Measurements from ENCODE around the gene PIGX. TPM values are rescaled to one million over a fixed set of nuclear protein-coding genes. Genes with fewer than 3 reads are reported as not detected.
"Not testable (repeated sequence)": the region's sequence is repeated elsewhere in the genome, so short reads cannot be mapped to it uniquely, and the experiment has no call there.

The PIGX gene
- total RNA-seq, 4 donors from 2014 or later: 18.4 to 28.5 (median 23.2) TPM

GRCh38 chr3:196740481-196741248 is 28.5 kb downstream of the PIGX start:
- intact Hi-C loops (cut with DNase I; ENCODE audit: low total_unique reads): no loop called here
- peak in 1 of 2 donors; percentile 21 for DNase-seq (ENCODE audit: low spot score in 2 of 2)
- 0 to 1% methylated on average over 30 of the region's 30 CpGs for WGBS, 2 donors
- H3K4me3 ChIP-seq (ENCODE audit: low read depth, poor library complexity, severe bottlenecking): peak overlapping the region; percentile 98
- TF ChIP-seq CTCF (IDR thresholded peaks at IDR 0.05) (no peak), POLR2A (IDR thresholded peaks at IDR 0.05) (no peak)

- H3K4me3 ChIP-seq (ENCODE audit: low read depth, poor library complexity, severe bottlenecking): peak overlapping the region; percentile 98
- TF ChIP-seq POLR2A (IDR thresholded peaks at IDR 0.05): no peak
- 18 to 20% methylated on average over 5 of the region's 5 CpGs for WGBS, 2 donors
- DNase-seq (ENCODE audit: low spot score in 2 of 2): no peak
- intact Hi-C loops (cut with DNase I; ENCODE audit: low total_unique reads): no loop called here
Observed at GRCh38 chr3:196741249-196741889, 29.2 kb downstream of the PIGX start.

GRCh38 chr3:196743569-196743968 is 31.4 kb downstream of the PIGX start:
- DNase-seq (ENCODE audit: low spot score in 2 of 2); intact Hi-C loops (cut with DNase I; ENCODE audit: low total_unique reads): not testable (repeated sequence)
- WGBS, 2 donors: 92 to 95% methylated on average over 10 of the region's 10 CpGs

GRCh38 chr3:196749125-196749524 is 36.9 kb downstream of the PIGX start:
- 80 to 86% methylated on average over 8 of the region's 8 CpGs for WGBS, 2 donors
- H3K4me3 ChIP-seq (ENCODE audit: low read depth, poor library complexity, severe bottlenecking): no peak overlapping the region
- intact Hi-C loops (cut with DNase I; ENCODE audit: low total_unique reads): no loop called here
- no peak for DNase-seq (ENCODE audit: low spot score in 2 of 2)
- TF ChIP-seq CTCF (IDR thresholded peaks at IDR 0.05) (no peak), POLR2A (IDR thresholded peaks at IDR 0.05) (no peak)

More at GRCh38 chr3:196743569-196743968, 31.4 kb downstream of the PIGX start:
- H3K4me3 ChIP-seq (ENCODE audit: low read depth, poor library complexity, severe bottlenecking): not testable (repeated sequence)

GRCh38 chr3:196753201-196753600 is 41.0 kb downstream of the PIGX start:
- TF ChIP-seq CTCF (IDR thresholded peaks at IDR 0.05) (no peak), POLR2A (IDR thresholded peaks at IDR 0.05) (no peak)
- no peak for DNase-seq (ENCODE audit: low spot score in 2 of 2)
- intact Hi-C loops (cut with DNase I; ENCODE audit: low total_unique reads): no loop called here
- no peak overlapping the region for H3K4me3 ChIP-seq (ENCODE audit: low read depth, poor library complexity, severe bottlenecking)
- WGBS, 2 donors: 93 to 95% methylated on average over 8 of the region's 8 CpGs

GRCh38 chr3:196754091-196754981 is 42.2 kb downstream of the PIGX start:
- TF ChIP-seq POLR2A (IDR thresholded peaks at IDR 0.05) (no peak), CTCF (IDR thresholded peaks at IDR 0.05) (no peak)
- no peak overlapping the region for H3K4me3 ChIP-seq (ENCODE audit: low read depth, poor library complexity, severe bottlenecking)
- WGBS, 2 donors: 81 to 85% methylated on average over 9 of the region's 9 CpGs

More at GRCh38 chr3:196754091-196754981, 42.2 kb downstream of the PIGX start:
- intact Hi-C loops (cut with DNase I; ENCODE audit: low total_unique reads): no loop called here
- DNase-seq (ENCODE audit: low spot score in 2 of 2): no peak
